GM10266 (cell line): ENCODE data around the gene PPARG.
"Not testable (repeated sequence)": the region's sequence is repeated elsewhere in the genome, so short reads cannot be mapped to it uniquely, and the experiment has no call there.

Experiments
- DNase-seq: peaks from one replicate; pipeline ENCODE4 v3.0.0; 2012; ENCODE audit errors: extremely low spot score
- CTCF ChIP-seq: IDR thresholded peaks from 2 replicates; pipeline ENCODE4 v1.5.1; 2012; ENCODE audit warnings: mild to moderate bottlenecking, low read depth; ENCODE audit not compliant: control insufficient read depth, insufficient read depth; ENCODE audit errors: missing control alignments

The PPARG gene

GRCh38 chr3:12252889-12253288 lies 36.0 kb upstream of the PPARG start:
- no peak for DNase-seq

GRCh38 chr3:12253516-12254343 lies 35.1 kb upstream of the PPARG start:
- no peak for DNase-seq
- no peak for TF ChIP-seq CTCF

More at GRCh38 chr3:12252889-12253288, 36.0 kb upstream of the PPARG start:
- TF ChIP-seq CTCF = no peak

- no peak for TF ChIP-seq CTCF
- no peak for DNase-seq
Observed at GRCh38 chr3:12255393-12255792, 33.5 kb upstream of the PPARG start.

GRCh38 chr3:12258911-12259310 lies 30.0 kb upstream of the PPARG start:
- TF ChIP-seq CTCF = no peak
- DNase-seq = no peak

- DNase-seq = not testable (repeated sequence)
Observed at GRCh38 chr3:12262173-12262572, 26.7 kb upstream of the PPARG start.

GRCh38 chr3:12265508-12265907 lies 23.4 kb upstream of the PPARG start:
- DNase-seq = no peak
- no peak for TF ChIP-seq CTCF

GRCh38 chr3:12266038-12266437 lies 22.8 kb upstream of the PPARG start:
- DNase-seq = no peak
- TF ChIP-seq CTCF = no peak
